NCI-H2081 (cell line): Measurements from ENCODE around the gene HOXD8.

ENCODE experiments used
- DNase-seq, 2 experiments: peaks; one replicate each; lab custom pipeline; 2025; lab: John Stamatoyannopoulos, UW

The HOXD8 gene

DNA sequence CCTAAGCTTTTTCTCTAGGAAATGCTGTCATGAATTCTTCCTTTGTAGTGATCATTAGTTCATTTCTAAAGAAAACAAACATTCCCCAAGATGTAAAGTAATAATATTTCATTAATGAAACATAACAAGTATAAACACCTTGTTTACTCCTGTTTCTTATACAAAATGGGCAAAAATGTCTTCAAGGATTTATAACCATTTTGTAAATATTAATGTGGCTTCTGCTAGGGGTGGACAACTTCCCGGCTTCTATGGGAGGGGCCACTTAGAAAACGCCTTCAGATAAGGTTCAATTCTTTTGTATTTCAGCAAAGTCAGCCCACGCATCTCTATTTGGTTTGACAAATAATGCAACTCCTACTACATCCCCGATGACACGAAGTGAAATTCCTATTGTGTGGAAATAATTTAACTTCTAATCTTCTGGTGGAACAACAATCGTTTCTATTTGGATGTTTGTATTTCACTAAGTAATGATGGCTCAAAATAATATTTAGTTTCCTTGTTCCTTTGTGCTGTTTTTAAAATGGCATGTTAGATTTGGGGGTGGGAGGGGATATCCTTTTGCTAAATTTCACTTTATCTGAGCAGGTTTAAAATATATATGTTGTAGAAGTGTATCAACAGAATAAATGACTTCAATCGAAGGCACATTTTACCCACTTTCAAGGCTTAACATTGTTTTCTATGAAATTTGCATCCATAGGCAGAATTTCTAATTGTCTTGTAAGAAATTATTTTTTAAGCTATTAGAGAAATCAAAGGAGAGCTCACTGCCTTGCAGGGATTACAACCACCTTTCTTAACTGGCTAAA, 44.3 kb downstream of the HOXD8 start:
- no peak for DNase-seq

DNA sequence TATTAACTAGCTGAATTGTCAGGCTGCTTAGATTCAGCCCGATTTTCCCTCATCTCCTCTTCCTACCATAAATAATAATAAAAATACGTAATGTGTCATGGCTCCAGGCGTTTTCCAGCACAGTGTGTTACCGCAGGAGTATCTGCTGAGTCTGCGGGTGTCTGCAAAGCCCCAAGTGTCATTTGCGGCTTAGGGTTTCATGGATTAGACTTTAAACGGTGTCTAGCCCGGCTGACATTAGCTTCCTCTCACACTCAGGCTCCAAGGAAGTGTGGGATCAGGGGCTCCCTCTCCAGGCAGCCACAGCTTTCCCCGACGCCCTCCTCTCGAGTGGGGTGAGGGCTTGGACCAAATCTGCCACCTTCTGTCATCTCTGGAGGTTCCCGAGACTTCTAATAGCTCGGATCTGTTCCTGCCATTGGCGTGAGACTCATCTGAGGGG, 44.9 kb downstream of the HOXD8 start:
- peak in 1 of 2 experiments; percentile 34 for DNase-seq

DNA sequence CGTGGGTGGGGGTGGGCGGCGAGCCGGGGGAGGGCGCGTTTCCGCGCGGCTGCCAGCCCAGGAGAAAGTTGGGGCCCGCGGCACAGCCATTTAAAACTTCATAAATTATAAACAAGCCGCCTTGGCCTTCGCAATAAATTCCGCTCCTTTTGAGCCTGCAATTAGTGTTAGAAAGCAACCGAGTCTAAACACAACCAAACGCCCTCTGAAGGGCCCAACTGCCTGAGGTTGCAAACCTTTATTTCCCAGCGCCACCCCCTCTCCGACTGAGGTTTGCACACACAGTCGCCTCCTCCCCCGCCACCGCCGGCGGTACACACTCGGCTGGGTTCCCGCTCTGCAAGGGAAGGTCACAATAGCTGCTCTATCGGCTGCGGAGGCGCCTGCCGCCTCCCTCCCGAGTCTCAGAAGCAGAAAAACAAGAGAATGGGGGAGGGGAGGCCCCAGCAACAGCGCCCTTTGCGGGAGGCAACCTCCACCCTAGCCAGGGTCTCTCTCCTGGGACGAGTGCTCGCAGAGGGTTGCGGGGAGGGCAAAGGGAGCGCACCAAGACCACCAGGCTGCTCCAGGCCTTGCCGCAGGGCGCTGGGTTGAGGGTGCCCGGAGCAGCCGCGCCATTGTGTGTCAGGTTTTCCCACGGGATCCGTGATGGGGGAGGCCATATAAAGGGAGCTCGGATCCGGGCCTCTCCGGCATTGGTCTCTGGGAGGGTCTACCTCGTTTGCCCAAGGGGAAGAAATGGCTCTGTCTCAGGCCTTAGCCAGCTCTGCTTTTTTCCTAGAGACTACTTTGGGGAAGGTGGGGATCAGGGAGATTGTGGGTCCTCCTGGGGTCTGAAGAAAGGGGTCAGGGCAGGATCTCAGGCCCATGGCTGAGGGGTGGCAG, 45.6 kb downstream of the HOXD8 start:
- DNase-seq: peak; percentile 27 to 56

DNA sequence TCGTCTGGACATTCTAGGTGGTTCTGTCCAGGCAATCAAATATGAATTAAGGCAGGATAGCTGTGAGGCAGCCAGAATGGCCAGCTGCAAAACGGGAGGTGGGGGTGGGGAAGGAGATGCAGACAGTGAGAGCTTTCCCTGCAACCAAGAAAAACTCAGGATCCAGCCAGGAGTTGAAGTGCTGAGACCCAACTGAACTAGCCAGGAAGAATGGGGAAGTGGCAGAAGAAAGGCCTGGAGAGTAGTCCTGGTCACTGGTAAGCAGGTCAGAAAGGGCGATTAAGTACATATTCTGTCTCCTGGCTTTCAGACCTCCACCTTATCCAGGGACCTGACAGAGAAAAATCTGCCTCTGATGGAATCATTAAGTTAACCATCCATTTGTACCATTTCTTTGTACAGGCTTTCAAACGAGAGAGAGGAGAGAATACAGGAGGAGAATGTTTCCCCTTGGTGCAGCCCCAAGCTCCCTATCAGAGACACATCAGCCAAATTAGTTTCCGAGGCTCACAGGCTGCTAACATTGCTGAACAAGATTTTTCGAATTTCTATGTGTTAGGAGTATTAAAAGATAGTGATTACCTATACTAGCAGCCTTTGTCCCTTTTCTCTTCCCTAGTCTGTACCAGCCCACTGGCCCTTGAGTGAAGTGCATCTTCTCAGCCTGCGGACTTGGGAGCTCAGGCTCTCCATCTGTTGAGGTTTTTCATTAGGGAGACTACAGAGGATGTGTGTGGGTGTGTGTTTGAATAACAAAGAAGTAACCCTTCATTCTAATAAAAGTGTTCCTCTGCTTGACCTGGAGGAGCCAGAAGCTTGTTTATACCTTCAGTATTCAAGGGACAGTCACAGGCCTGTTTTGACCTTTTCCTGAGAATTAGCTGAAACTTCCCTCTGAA, 46.5 kb downstream of the HOXD8 start:
- DNase-seq: no peak

DNA sequence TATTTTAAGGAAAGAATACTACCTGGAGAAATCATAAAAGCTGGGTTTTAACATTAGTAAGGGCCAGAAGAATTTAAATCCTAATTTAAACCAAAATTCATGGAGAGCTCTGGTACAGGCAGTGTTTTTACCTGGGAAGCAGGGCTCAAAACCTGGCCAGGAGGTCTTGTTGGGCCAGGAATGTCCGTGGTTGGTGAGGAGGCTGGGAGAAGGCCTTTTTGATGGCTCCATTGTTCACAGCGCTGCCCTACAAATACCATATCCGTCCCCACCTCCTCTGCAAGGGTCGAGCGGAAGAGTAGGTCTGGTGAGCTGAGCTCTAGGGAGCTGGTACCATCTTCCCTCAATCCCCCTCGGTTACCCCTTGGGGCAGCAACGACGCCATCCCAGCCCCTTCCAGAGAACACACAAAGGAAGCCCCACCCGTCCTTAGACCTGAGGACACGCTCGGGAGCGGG, 48.1 kb downstream of the HOXD8 start:
- DNase-seq: no peak

DNA sequence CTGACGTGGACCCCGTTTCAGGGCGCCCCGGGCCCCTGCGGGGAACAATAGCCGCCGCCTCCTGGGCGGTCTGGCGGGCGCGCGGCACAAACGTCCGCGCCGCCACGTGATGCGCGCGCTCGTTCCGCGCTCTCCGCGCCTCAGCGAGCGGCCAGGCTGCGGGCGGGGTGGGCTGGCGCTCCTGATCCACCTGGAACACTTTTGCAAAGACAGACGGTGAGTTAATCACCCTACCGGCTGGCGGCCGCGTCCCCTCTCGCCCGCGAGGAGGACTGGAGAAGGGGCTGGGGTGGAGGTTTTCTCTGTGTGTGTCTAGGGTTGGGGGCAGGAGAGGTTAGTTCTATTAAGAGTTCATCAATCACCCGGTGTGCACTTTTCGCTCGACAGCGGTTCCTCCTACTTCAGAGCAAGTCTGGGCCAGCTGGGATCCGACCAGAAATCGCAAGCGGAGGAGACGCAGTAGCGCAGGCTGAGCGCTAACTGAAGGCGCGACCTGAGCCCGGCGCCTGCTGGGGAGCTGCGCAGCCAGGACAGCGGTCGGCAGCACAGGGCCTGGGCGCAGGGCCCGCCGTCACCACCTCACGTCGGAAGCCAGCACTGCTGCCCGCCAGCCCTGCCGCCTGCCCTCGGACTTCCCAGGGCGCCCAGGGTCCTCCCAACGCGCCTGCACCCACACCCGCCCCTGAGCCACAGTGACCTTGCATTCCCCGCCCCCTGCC, 48.7 kb downstream of the HOXD8 start:
- DNase-seq: peak; percentile 78 to 86

DNA sequence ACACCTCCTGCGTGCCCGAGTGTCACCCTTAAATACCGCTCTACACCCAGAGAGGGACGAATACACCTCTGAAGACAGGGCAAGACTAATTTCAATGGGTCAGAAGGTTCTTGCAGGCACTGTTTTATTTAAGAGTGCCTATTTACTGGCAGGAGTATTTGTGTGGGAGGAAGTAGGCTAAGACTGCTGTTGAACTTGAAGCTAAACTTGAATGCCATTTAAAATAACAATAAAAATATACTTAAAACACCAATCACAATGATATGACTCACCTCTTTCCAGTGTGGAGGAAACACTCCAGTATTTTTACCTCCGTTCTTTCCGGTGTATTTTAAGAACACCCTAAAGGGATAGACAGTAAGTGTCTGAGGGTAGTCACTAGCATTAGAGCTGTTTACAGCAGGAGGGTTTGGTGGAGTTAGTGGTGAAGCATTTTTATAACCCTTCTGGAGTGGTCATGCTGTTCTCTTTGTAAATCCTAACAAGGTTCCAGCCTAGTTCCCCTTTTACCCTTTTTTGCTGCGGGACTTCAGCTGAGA, 49.3 kb downstream of the HOXD8 start:
- DNase-seq: no peak

DNA sequence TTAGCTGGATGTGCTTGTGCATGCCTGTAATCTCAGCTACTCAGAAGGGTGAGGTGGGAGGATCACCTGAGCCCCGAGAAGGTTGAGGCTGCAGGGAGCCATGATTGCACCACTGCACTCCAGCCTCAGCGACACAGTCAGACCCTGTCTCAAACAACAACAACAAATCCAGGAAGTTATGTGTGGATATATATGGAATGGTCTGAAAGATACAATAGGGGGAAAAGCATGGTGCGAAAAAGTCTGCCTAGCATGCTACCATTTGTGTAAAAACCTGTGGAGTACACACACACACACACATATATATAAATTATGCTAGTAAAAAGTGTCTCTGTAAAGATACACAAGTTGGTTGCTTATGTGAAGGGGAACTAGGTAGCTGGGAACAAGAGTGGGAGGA, 52.0 kb downstream of the HOXD8 start:
- no peak for DNase-seq
